C4-2B (cell line): ENCODE results near the gene PPP1R14D.

Experiments
- H3K27ac ChIP-seq: fragments of 450-650 bp; 2 replicates; pipeline ENCODE4 v1.5.1; 2017
- CTCF ChIP-seq: fragments of 450-650 bp; conservative IDR thresholded peaks from 2 replicates; pipeline ENCODE4 v1.5.1; 2017; ENCODE audit warnings: mild to moderate bottlenecking
- ZFX ChIP-seq: fragments of 450-650 bp; IDR thresholded peaks from 2 replicates; pipeline ENCODE4 v1.6.1; 2017

Gene PPP1R14D

GRCh38 chr15:40812721-40813425, 15.6 kb downstream of the PPP1R14D start:
- TF ChIP-seq ZFX (no peak), CTCF (no peak)
- no peak overlapping the region for H3K27ac ChIP-seq

- H3K27ac ChIP-seq, result no peak overlapping the region
- TF ChIP-seq ZFX (no peak), CTCF (no peak)
Measured at GRCh38 chr15:40808861-40809450, 19.6 kb downstream of the PPP1R14D start.

- H3K27ac ChIP-seq, result peak overlapping the region; percentile 92
- TF ChIP-seq CTCF, result no peak
- no peak for TF ChIP-seq ZFX
Measured at GRCh38 chr15:40807888-40808461, 20.5 kb downstream of the PPP1R14D start.

GRCh38 chr15:40807028-40807887, 21.2 kb downstream of the PPP1R14D start, which contains the start of the genes DNAJC17 and ZFYVE19:
DNAJC17 (minus strand) TSS chr15:40807473; CDS start chr15:40807446, 27 bp downstream.
ZFYVE19 (plus strand) TSS chr15:40807089; CDS start chr15:40807590, 501 bp downstream.
- TF ChIP-seq ZFX, result peak; percentile 90
- TF ChIP-seq CTCF, result no peak
- peak within 1 kb of the TSS; percentile 92 for H3K27ac ChIP-seq

- peak overlapping the region; percentile 92 for H3K27ac ChIP-seq
- no peak for TF ChIP-seq CTCF
- no peak for TF ChIP-seq ZFX
Measured at GRCh38 chr15:40806672-40807027, 21.9 kb downstream of the PPP1R14D start.

GRCh38 chr15:40803688-40804087, 24.8 kb downstream of the PPP1R14D start:
- TF ChIP-seq ZFX (no peak), CTCF (no peak; the same call in 1 of the 2 replicates)
- H3K27ac ChIP-seq, result peak overlapping the region; percentile 82
